GM12878 (cell line): ENCODE measurements around the gene ANP32E. TPM values are rescaled to one million over a fixed set of nuclear protein-coding genes. Genes with fewer than 3 reads are reported as not detected.

Experiments
- CBX3 ChIP-seq: fragments of 200-600 bp; sonication (generic); IDR thresholded peaks from 2 replicates; pipeline ENCODE4 v1.6.1; 2016; ENCODE audit warnings: low read depth, borderline replicate concordance
- CEBPZ ChIP-seq: fragments of 150-350 bp; IDR thresholded peaks from 2 replicates; pipeline ENCODE4 v1.6.1; 2016; ENCODE audit warnings: low read depth, low read length
- E4F1 ChIP-seq: fragments of 450-650 bp; IDR thresholded peaks from 2 replicates; pipeline ENCODE4 v1.6.1; 2018; ENCODE audit warnings: borderline replicate concordance, mild to moderate bottlenecking; ENCODE audit not compliant: partially characterized antibody
- EP300 ChIP-seq, 2 experiments: fragments of 150-350 bp in 1 of 2; IDR thresholded peaks; 2 replicates each; pipeline ENCODE4 v1.6.1; 2011 to 2012; ENCODE audit warnings: low read depth in 2 of 2, low read length in 2 of 2, borderline replicate concordance in 1 of 2, improper control_type of control experiment in 1 of 2, inconsistent platforms in 1 of 2; ENCODE audit not compliant: control insufficient read depth in 1 of 2
- HDAC2 ChIP-seq: fragments of 200-600 bp; sonication (generic); IDR thresholded peaks from 2 replicates; pipeline ENCODE4 v1.6.1; 2017
- NBN ChIP-seq: fragments of 450-650 bp; IDR thresholded peaks from 2 replicates; pipeline ENCODE4 v1.6.1; 2016
- NFXL1 ChIP-seq: fragments of 450-650 bp; IDR thresholded peaks from 2 replicates; pipeline ENCODE4 v1.6.1; 2017; ENCODE audit warnings: antibody characterized with exemption, mild to moderate bottlenecking, borderline replicate concordance
- RBBP5 ChIP-seq: fragments of 200-600 bp; sonication (generic); conservative IDR thresholded peaks from 2 replicates; pipeline ENCODE4 v1.6.1; 2016
- SIN3A ChIP-seq: IDR thresholded peaks from 2 replicates; pipeline ENCODE4 v1.6.1; 2012; ENCODE audit warnings: low read depth, low read length, improper control_type of control experiment
- SUZ12 ChIP-seq: fragments of 200-600 bp; sonication (generic); IDR thresholded peaks from one replicate; pipeline ENCODE4 v1.6.1; 2018; ENCODE audit warnings: antibody characterized with exemption, mild to moderate bottlenecking; ENCODE audit not compliant: unreplicated experiment
- USF1 ChIP-seq: IDR thresholded peaks from 2 replicates; pipeline ENCODE4 v1.6.1; 2011; ENCODE audit warnings: borderline replicate concordance, low read depth, mild to moderate bottlenecking, moderate library complexity, mixed read lengths, low read length; ENCODE audit not compliant: insufficient read depth; ENCODE audit errors: extremely low read length
- ZBED1 ChIP-seq: IDR thresholded peaks from 2 replicates; pipeline ENCODE4 v1.6.1; 2016; ENCODE audit warnings: borderline replicate concordance
- ZBTB33 ChIP-seq: fragments of 450-650 bp; IDR thresholded peaks from 2 replicates; pipeline ENCODE4 v1.6.1; 2017; ENCODE audit warnings: mild to moderate bottlenecking
- ZBTB4 ChIP-seq: fragments of 450-650 bp; formaldehyde crosslinking; IDR thresholded peaks from 2 replicates; pipeline ENCODE4 v1.4.0; 2022; ENCODE audit warnings: mild to moderate bottlenecking, moderate library complexity
- polyA plus RNA-seq, 11 experiments: library from polyadenylated mRNA; depleted of rRNA in 4 of 11; unstranded in 6 of 11; stranded (reverse) in 5 of 11; fragments of >200 nt; fragmentation: Nextera tagmentation in 4 of 11; fragmentation: Illumina TruSeq in 1 of 11; extraction: Ambion mirVana in 4 of 11; extraction: Trizol in 1 of 11; gene quantifications; 1 replicate in 1 of 11; 2 replicates in 10 of 11; pipeline versions ENCODE4 v1.2.1 to v1.2.3, GENCODE V29; 2011 to 2016; ENCODE audit warnings: inconsistent platforms in 2 of 11, missing spikeins in 2 of 11, low read depth in 1 of 11
- total RNA-seq, 4 experiments: library from RNA; depleted of rRNA in 3 of 4; stranded (reverse); fragments of >200 nt in 3 of 4; fragmentation: Illumina TruSeq in 1 of 4; extraction: Trizol in 1 of 4; gene quantifications; 2 replicates each; pipeline versions ENCODE4 v1.2.1 to v1.2.3, GENCODE V29; 2013 to 2021

ANP32E gene
- total and polyA plus RNA-seq, 10 of the 15 experiments (the other 5 are each of a cell fraction or from before 2014, with no cell fraction given) = 59.2 to 250 (median 121) TPM

GRCh38 chr1:150235852-150236613 lies at the start of gene ANP32E (continued):
- TF ChIP-seq E4F1 = peak; percentile 47
- 0 out of 4 replicates have a peak, but pooled peaks of 1 of the 2 experiments have one; percentile 24 for TF ChIP-seq EP300 (IDR thresholded peaks at IDR 0.05; ENCODE audit: borderline replicate concordance in 1 of 2, control insufficient read depth in 1 of 2, low read depth in 2 of 2, low read length in 2 of 2)
- peak; percentile 99 for TF ChIP-seq NBN
- TF ChIP-seq ZBTB33 = no peak
- TF ChIP-seq CBX3 = no peak
- TF ChIP-seq USF1 = no peak
- peak; percentile 92 for TF ChIP-seq CEBPZ
- no peak for TF ChIP-seq ZBTB4 (CRISPR knock-in tag)
- peak; percentile 84; the same call in 1 of the 2 replicates for TF ChIP-seq ZBED1
- no peak for TF ChIP-seq HDAC2
- no peak for TF ChIP-seq RBBP5
- no peak for TF ChIP-seq SUZ12
- TF ChIP-seq SIN3A = peak; percentile 6; the same call in 1 of the 2 replicates
- TF ChIP-seq NFXL1 = no peak
